DMS53 treated with DMSO at 0.1 percent for 48 hours (cell line): ENCODE data around the gene CSNK1G1.
"Not testable (repeated sequence)": the region's sequence is repeated elsewhere in the genome, so short reads cannot be mapped to it uniquely, and the experiment has no call there.

Experiments
- DNase-seq: peaks from one replicate; lab custom pipeline; 2025; ENCODE audit not compliant: unreplicated experiment; lab: John Stamatoyannopoulos, UW

CSNK1G1 gene

GRCh38 chr15:64351265-64351664, 4.7 kb downstream of the CSNK1G1 start:
- no peak for DNase-seq

GRCh38 chr15:64349375-64349774, 6.6 kb downstream of the CSNK1G1 start:
- DNase-seq, result no peak

- DNase-seq, result no peak
Observed at GRCh38 chr15:64348455-64348854, 7.5 kb downstream of the CSNK1G1 start.

GRCh38 chr15:64346242-64346641, 9.7 kb downstream of the CSNK1G1 start:
- not testable (repeated sequence) for DNase-seq

GRCh38 chr15:64344651-64345294, 11.2 kb downstream of the CSNK1G1 start:
- DNase-seq, result no peak

- DNase-seq, result no peak
Observed at GRCh38 chr15:64343841-64344240, 12.1 kb downstream of the CSNK1G1 start.

GRCh38 chr15:64343222-64343621, 12.8 kb downstream of the CSNK1G1 start:
- no peak for DNase-seq

GRCh38 chr15:64341961-64342360, 14.0 kb downstream of the CSNK1G1 start:
- no peak for DNase-seq

- no peak for DNase-seq
Observed at GRCh38 chr15:64340355-64340754, 15.6 kb downstream of the CSNK1G1 start.

- no peak for DNase-seq
Observed at GRCh38 chr15:64337761-64338160, 18.2 kb downstream of the CSNK1G1 start.

- peak; percentile 80 for DNase-seq
Observed at GRCh38 chr15:64333986-64334929, 21.7 kb downstream of the CSNK1G1 start.

GRCh38 chr15:64333516-64333915, 22.5 kb downstream of the CSNK1G1 start:
- no peak for DNase-seq

GRCh38 chr15:64331668-64332067, 24.3 kb downstream of the CSNK1G1 start:
- DNase-seq, result not testable (repeated sequence)

- DNase-seq, result not testable (repeated sequence)
Observed at GRCh38 chr15:64326975-64327374, 29.0 kb downstream of the CSNK1G1 start.

GRCh38 chr15:64326458-64326857, 29.5 kb downstream of the CSNK1G1 start:
- DNase-seq, result not testable (repeated sequence)

GRCh38 chr15:64324165-64324877, 31.7 kb downstream of the CSNK1G1 start:
- DNase-seq, result no peak

GRCh38 chr15:64315216-64315615, 40.8 kb downstream of the CSNK1G1 start:
- no peak for DNase-seq

- DNase-seq, result no peak
Observed at GRCh38 chr15:64314456-64314855, 41.5 kb downstream of the CSNK1G1 start.

GRCh38 chr15:64311566-64311965, 44.4 kb downstream of the CSNK1G1 start:
- no peak for DNase-seq

GRCh38 chr15:64310036-64310435, 45.9 kb downstream of the CSNK1G1 start:
- no peak for DNase-seq

- DNase-seq, result peak; percentile 9
Observed at GRCh38 chr15:64305261-64305660, 50.7 kb downstream of the CSNK1G1 start.

GRCh38 chr15:64289550-64289949, 66.4 kb downstream of the CSNK1G1 start:
- no peak for DNase-seq
